Left ventricle myocardium inferior (tissue), 1 donor: ENCODE measurements around the gene SNRNP25. TPM values are rescaled to one million over a fixed set of nuclear protein-coding genes. Genes with fewer than 3 reads are reported as not detected.

ENCODE experiments used
- DNase-seq: peaks from one replicate; pipeline ENCODE4 v3.0.0-alpha.2; 2020
- H3K27ac ChIP-seq: fragments of 200-600 bp; replicated peaks from 2 replicates; pipeline ENCODE4 v1.8.0; 2021
- H3K27me3 ChIP-seq: fragments of 200-600 bp; 2 replicates; pipeline ENCODE4 v1.8.0; 2021; ENCODE audit warnings: low read depth
- H3K36me3 ChIP-seq: fragments of 200-600 bp; 2 replicates; pipeline ENCODE4 v1.8.0; 2021
- H3K4me1 ChIP-seq: fragments of 200-600 bp; 2 replicates; pipeline ENCODE4 v1.8.0; 2021
- H3K4me3 ChIP-seq: fragments of 200-600 bp; 2 replicates; pipeline ENCODE4 v1.8.0; 2021; ENCODE audit warnings: mild to moderate bottlenecking, moderate library complexity
- H3K9me3 ChIP-seq: fragments of 200-600 bp; replicated peaks from 2 replicates; pipeline ENCODE4 v1.8.0; 2021
- CTCF ChIP-seq: fragments of 200-600 bp; IDR thresholded peaks from 2 replicates; pipeline ENCODE4 v1.8.0; 2021; ENCODE audit warnings: antibody characterized with exemption, mild to moderate bottlenecking, borderline replicate concordance
- intact Hi-C: fragments of 100-400 bp; cut with micrococcal nuclease; formaldehyde crosslinking; loops from one replicate; pipeline ENCODE4 v1.11.0; 2022
- total RNA-seq: library from RNA; stranded (reverse); fragmentation: NEBNext Ultra II Directional; extraction: Animal tissue kit (Norgen Biotek cat#: 25700); gene quantifications from one replicate; pipeline ENCODE4 v1.2.1, GENCODE V29; 2021
- donor health status: DM: no; HTN: yes; CAD: no; lungs with severe emphysema.

The SNRNP25 gene
- total RNA-seq, 1 donor from 2014 or later, result 71.2 TPM

- peaks cover 14% of the 10 kb centered on the region for H3K36me3 ChIP-seq
- intact Hi-C loops, result no loop called here
- H3K27ac ChIP-seq, result no peak overlapping the region
- H3K9me3 ChIP-seq, result no peaks in the 10 kb centered on the region
- no peak for DNase-seq
- no peaks in the 10 kb centered on the region for H3K27me3 ChIP-seq
- peaks cover 39% of the 10 kb centered on the region for H3K4me1 ChIP-seq
- H3K4me3 ChIP-seq, result no peak overlapping the region
- no peak for TF ChIP-seq CTCF
Measured at GRCh38 chr16:97822-98221, 44.2 kb downstream of the SNRNP25 start.

GRCh38 chr16:100989-101388, 47.4 kb downstream of the SNRNP25 start:
- H3K27me3 ChIP-seq, result no peaks in the 10 kb centered on the region
- peaks cover 55% of the 10 kb centered on the region for H3K4me1 ChIP-seq
- no peak for TF ChIP-seq CTCF
- peaks cover 11% of the 10 kb centered on the region for H3K36me3 ChIP-seq
- no peaks in the 10 kb centered on the region for H3K9me3 ChIP-seq
- H3K4me3 ChIP-seq, result no peak overlapping the region
- no peak for DNase-seq
- H3K27ac ChIP-seq, result peak overlapping the region; percentile 89
- intact Hi-C loops, result no loop called here

- Histone ChIP-seq H3K4me1 (peaks cover 54% of the 10 kb centered on the region), H3K4me3 (peak overlapping the region; percentile 29), H3K27me3 (no peaks in the 10 kb centered on the region), H3K27ac (peak overlapping the region; percentile 89), H3K36me3 (peaks cover 11% of the 10 kb centered on the region), H3K9me3 (no peaks in the 10 kb centered on the region)
- no peak for TF ChIP-seq CTCF
- intact Hi-C loops, result no loop called here
- no peak for DNase-seq
Measured at GRCh38 chr16:101586-101985, 48.0 kb downstream of the SNRNP25 start.

- Histone ChIP-seq H3K27me3 (no peaks in the 10 kb centered on the region), H3K4me1 (peaks cover 53% of the 10 kb centered on the region), H3K4me3 (peak overlapping the region; percentile 29), H3K9me3 (no peaks in the 10 kb centered on the region), H3K27ac (peak overlapping the region; percentile 89), H3K36me3 (peaks cover 11% of the 10 kb centered on the region)
- intact Hi-C loops, result no loop called here
- peak; percentile 78 for DNase-seq
- no peak for TF ChIP-seq CTCF
Measured at GRCh38 chr16:102060-102855, 48.6 kb downstream of the SNRNP25 start.

GRCh38 chr16:104355-104754, 50.7 kb downstream of the SNRNP25 start:
- intact Hi-C loops, result no loop called here
- peaks cover 43% of the 10 kb centered on the region for H3K4me1 ChIP-seq
- H3K27me3 ChIP-seq, result no peaks in the 10 kb centered on the region
- DNase-seq, result no peak
- no peak for TF ChIP-seq CTCF
- peaks cover 8% of the 10 kb centered on the region for H3K36me3 ChIP-seq
- no peak overlapping the region for H3K27ac ChIP-seq
- H3K4me3 ChIP-seq, result no peak overlapping the region
- no peaks in the 10 kb centered on the region for H3K9me3 ChIP-seq
